GM19099 (cell line): ENCODE results near the gene MYO1F.

Experiments used
- POLR2A ChIP-seq: IDR thresholded peaks from 3 replicates; pipeline ENCODE4 v1.6.1; 2011; ENCODE audit warnings: low read depth; ENCODE audit not compliant: insufficient read length; ENCODE audit errors: extremely low read depth

The MYO1F gene

DNA sequence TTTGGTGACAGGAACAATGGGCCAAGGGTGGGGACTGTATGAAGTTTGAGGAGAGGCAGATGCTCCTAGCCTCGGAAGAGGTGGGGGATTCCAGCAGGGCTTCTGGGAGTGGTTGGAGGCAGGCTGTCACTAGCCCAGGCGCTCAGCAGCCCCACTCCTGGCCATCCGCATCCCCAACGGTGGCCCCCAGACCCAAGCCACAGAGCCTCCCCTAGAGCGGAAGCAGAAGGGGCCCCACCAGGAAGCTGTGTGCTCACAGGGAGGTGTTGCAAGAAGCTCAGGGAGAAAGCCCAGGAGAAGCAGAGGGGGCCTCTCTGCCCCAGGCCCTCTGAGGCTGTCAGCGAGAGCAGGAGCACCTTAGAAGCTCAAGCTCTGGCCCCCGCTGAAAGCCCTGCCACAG lies 83.1 kb downstream of the MYO1F start:
- TF ChIP-seq POLR2A = no peak

DNA sequence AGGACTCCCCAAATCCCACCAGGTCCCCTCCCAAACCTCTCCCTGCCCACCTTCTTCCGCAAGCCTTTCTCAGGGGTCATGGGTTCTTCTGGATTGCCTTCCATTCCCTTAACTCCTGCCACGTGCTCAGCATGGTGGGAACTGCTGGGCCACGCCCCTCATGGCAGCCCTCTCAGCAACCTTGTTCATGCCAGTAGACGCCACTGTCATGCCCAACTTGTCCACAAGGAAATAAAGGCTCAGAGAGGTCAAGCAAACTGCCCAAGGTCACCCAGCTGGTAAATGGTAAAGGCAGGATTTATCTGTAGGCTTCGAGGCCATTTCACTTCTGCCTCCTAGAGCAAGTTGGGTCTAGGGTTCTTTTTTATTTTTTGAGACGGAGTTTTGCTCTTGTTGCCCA lies 85.7 kb downstream of the MYO1F start:
- TF ChIP-seq POLR2A = no peak

DNA sequence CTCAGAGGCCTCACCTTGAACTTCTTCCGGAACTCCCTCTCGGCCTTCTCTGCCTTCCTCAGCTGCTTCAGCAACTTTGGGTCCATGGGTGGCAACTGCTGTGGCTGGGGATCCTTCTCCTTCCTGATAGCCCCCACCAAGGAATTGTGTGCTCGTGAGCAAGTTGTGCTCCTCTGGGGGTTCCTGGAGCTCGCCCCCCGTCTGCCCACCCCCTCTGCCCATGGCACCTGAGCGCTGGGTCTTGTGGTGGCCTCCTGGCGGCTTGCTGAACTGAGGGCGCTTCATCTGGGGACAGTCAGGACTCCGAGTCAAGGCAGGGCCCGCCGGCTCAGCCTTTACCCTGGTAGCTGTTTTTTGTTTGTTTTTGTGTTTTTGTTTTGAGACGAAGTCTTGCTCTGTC lies 86.4 kb downstream of the MYO1F start:
- TF ChIP-seq POLR2A = no peak

DNA sequence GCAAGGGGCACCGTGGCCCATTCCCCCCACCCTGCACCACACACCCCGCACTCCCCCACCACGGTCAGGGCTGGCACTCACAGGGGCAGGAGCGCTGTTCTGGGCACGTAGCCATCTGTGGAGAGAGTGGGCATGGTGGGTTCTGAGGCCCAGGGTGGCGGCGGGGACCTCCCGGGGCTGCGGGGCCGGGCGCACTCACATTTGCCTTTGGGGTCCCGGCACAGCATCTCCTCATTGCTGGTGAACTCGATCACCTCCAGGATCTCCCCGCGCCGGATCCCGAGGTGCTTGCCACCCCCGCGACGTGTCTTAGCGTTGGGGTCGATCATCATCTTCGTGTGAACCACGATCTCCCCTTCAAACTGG lies 86.9 kb downstream of the MYO1F start:
- no peak for TF ChIP-seq POLR2A

DNA sequence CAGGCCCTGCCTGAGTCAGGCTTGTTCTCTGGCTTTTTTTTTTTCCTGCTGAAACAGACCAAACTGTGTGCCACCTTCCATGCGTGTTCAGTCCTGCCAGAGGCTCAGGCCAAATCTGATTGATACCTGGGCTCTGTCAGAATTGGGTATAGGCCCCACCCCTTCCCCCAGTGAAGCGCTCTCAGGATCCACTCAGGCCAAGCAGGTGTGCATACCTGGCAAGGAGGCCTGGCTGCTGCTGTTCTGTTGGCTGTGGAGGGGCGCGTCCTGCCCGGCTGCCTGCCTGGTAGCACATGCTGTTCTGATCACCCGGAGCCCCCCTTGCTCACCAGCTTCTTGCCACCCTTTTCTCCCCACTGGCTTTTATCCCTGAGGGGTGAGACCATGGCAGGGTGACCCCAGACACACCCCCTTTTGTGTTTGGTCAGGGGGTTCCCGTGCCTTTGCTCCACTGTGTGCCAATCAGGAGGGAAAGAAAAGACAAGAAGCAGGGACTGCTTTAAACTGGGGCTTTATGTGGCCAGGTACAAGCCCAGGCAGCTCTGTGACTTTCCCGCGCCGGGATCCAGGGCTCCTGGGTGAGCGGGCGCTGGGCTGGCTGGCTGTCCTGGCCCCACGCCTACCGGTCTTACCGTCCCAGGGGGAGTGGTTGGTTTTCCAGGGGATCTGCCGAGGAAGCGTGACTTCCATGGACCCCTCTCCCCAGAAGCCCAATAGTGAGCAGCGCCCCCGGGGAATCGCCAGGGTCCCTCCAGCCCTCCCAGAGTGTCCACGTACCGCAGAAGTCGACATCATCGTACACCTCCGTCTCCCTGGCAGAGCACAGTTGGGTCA lies 87.5 kb downstream of the MYO1F start:
- no peak for TF ChIP-seq POLR2A

DNA sequence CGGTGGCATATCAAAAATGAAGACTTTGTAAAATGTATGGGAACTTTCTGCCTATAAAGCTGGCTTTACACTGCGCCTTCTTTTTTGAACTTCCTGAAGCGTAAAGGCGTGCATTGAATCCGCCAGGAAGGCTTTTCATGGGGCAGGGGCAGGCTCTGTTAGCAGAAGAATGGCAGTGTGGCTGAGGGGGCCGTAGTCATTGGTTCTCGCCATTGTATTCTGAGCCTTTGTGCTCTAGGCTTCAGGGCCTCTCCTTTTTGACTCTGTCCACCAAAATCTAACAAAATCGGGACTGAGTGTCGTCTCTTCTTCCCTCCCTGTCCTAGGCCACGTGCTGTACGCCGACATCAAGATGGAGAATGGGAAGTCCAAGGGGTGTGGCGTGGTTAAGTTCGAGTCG lies 88.9 kb downstream of the MYO1F start:
- no peak for TF ChIP-seq POLR2A

DNA sequence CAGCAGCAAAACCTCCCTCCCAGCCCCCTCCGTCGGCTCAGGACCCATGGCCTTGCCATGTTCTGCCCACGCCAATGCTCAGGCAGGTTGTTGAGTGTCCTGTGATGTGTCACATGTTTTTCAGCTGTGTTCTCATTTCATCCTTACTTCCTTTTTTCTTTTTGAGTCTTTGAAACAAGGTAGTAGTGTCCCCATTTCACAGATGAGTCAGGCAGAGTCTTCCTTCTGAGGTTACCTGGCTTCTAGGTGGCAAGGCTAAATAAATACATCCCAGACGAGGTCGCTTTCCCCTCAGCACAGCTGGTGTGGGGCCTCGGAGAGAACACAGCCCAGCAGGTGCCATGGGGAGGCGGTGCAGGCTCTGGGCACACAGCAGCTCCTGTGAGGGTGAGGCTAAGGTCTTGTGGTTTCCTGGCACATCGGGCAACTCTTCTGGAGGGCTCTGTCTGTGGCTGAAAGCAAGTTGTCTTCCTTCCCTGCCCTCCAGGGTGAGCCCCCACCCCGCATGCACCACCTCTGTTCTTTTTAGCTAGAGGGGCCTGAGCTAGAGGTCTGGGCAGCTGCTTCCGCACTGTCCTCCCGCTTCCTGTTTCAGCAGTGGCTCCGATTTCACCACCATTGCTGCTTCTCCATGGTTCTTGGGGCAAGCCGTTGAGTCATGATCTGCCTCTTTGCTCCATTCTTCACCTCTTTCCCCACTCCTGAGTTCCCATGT lies 89.9 kb downstream of the MYO1F start:
- TF ChIP-seq POLR2A = no peak

DNA sequence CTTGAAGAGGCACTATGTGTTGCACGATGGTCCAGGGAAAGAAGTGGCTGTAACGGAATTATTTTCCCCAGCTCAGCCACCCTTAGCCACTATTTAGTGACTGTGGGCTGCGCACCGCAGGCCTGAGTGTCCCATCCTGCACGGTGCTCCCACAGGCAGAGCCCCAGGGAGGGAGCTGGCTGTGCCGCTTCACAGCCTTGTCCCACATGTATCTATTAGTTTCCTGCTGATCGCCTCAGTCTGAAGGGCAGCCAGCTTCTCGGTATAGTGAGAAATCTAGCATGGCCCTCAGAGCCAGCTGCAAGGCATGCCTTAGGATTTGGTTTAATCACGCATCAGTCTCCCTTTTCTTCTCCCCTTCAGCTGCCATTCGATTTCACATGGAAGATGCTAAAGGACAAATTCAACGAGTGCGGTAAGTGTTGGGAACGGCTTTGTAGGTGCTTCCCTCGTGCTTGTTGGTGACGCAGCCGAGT lies 90.5 kb downstream of the MYO1F start:
- TF ChIP-seq POLR2A = no peak

DNA sequence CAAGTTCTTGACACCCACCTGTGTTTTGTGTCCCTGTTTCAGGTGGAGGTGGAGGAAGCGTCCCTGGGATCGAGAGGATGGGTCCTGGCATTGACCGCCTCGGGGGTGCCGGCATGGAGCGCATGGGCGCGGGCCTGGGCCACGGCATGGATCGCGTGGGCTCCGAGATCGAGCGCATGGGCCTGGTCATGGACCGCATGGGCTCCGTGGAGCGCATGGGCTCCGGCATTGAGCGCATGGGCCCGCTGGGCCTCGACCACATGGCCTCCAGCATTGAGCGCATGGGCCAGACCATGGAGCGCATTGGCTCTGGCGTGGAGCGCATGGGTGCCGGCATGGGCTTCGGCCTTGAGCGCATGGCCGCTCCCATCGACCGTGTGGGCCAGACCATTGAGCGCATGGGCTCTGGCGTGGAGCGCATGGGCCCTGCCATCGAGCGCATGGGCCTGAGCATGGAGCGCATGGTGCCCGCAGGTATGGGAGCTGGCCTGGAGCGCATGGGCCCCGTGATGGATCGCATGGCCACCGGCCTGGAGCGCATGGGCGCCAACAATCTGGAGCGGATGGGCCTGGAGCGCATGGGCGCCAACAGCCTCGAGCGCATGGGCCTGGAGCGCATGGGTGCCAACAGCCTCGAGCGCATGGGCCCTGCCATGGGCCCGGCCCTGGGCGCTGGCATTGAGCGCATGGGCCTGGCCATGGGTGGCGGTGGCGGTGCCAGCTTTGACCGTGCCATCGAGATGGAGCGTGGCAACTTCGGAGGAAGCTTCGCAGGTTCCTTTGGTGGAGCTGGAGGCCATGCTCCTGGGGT lies 91.5 kb downstream of the MYO1F start:
- TF ChIP-seq POLR2A = no peak

DNA sequence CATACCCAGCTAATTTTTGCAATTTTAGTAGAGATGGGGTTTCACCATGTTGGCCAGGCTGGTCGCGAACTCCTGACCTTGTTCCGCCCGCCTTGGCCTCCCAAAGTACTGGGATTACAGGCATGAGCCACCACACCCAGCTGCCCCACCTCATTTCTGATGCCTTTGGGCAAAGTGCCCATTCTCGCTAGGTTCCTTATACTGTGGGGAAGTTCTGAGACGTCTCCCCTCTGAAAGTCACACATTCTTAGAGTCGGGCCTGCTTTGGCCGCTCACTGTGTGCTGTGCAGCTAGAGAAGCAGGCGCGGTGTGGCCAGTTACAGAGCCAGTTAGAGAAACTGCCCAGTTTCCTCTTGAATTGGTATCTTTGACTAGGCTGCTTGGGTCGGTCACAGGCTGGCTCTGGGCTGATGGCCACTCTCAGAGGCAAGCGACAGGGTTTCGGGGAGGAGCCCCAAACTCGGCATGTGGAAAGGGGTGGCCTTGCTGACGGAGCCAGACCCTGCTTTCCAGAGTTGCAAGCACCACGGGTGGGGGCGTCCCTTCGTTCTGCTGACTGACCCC lies 92.8 kb downstream of the MYO1F start:
- no peak for TF ChIP-seq POLR2A

DNA sequence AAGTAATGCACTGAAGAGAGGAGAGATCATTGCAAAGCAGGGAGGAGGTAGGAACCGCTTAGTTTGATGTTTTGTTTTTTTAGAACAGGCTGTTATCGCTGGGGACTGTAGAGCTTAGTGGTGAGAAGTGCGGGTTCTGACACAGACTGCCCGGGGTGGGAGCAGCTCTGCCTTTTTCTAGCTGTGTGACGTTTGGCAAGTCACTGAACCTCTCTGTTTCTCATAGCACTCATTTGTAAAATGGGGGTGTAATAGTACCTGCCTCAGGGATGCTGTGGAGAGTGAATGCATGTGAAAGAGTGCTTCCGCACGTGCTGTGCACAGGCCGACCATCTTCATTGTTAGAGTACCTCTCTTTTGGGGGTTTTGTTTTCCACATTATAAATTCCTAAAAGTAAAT lies 94.1 kb downstream of the MYO1F start:
- TF ChIP-seq POLR2A = no peak

DNA sequence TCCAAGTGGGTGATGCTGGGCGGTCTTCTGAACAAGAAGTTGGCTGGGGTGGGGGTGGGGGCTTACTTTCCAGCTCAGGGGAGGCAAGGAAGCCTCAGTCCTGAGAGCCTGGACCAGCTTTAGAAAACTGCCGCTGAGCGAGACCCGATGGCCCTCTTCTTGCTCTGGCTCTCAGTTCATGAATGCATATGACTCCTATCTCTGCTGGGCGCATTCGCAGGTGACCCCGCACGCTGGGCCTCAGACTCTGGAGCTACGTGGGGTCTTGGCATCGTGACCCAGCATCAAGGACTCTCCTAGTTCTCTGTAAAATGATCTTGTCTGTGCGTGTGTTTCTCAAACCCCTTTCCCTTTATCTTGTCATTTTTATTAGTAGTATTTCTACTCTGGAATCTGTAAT lies 94.5 kb downstream of the MYO1F start:
- TF ChIP-seq POLR2A = no peak

DNA sequence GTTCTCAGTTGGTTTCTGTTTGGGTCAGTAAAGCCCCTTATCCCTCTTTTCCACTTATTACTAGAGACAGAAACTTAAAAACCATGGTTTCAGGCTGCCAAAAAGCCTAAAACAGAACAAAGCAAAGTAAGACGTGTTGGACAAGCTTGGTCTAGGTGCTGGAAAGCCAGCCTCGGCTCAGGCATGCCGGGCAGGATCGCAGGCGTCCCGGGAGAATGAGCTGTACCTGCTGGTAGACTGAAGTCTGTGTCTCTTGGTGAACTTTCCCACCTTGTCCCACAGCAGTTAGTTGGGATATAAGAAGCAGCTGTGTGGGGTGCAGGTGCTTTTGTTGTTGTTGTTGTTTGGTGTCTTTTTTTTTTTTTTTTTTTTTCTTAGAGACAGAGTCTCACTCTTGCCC lies 95.6 kb downstream of the MYO1F start:
- no peak for TF ChIP-seq POLR2A

DNA sequence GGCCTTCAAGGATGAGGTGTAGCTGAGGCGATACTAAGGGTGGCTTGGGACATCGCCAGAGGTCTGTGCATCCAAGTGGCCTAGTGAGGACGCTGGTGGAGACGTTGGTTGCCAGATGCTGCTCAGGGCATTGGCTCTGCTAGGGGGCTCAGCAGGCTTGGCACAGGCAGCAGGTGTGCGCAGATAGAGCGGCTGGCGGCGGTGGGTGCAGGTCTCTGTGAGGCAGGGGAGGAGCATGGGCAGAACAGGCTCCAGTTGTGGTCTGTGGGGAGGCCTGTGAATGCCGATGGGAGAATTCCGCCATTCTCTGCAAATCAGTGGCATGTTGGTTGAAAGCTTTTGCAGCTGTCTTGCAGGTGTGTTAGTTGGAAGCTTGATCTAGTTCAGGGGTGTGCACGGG lies 96.0 kb downstream of the MYO1F start:
- no peak for TF ChIP-seq POLR2A

DNA sequence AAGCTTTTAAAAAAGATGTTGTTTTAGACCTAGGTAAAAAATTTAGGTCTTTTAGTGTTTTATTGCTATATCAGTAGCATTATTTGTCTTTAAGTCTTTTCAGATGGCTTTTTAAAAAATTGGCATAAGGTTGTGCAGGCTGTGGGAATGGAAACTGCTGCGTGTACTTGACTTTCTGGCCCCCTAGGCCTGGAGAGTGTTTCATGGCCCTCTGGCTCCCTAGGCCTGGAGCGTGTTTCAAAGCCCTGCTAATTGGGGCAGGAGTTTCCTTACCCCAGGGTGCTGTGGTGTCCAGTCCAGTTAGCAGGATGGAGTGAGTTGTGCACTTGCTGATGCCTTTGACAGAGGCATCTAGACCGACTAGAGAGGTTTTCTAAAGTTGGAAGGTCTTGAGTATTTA lies 98.6 kb downstream of the MYO1F start:
- no peak for TF ChIP-seq POLR2A
